ENCODE measurements around the gene ELF2. TPM values are rescaled to one million over a fixed set of nuclear protein-coding genes. Genes with fewer than 3 reads are reported as not detected.
A peak's percentile ranks its signal among the peaks of the same experiment; 100 is the strongest.
"Not testable (repeated sequence)": the region's sequence is repeated elsewhere in the genome, so short reads cannot be mapped to it uniquely, and the experiment has no call there.

Gene ELF2
- total RNA-seq, 1 donor from 2014 or later, result 103 TPM

- no peak for DNase-seq (ENCODE audit: low spot score)
These were observed 32.0 kb downstream of the ELF2 start for GRCh38 chr4:139144911-139145551.

- DNase-seq (ENCODE audit: low spot score), result no peak
These were observed 32.7 kb downstream of the ELF2 start for GRCh38 chr4:139144161-139144859.

- no peak for DNase-seq (ENCODE audit: low spot score)
These were observed 34.0 kb downstream of the ELF2 start for GRCh38 chr4:139142980-139143379.

GRCh38 chr4:139142087-139142486, 34.9 kb downstream of the ELF2 start:
- DNase-seq (ENCODE audit: low spot score), result no peak

- DNase-seq (ENCODE audit: low spot score), result no peak
These were observed 39.3 kb downstream of the ELF2 start for GRCh38 chr4:139137763-139138162.

GRCh38 chr4:139134403-139134802, 42.6 kb downstream of the ELF2 start:
- no peak for DNase-seq (ENCODE audit: low spot score)

GRCh38 chr4:139131209-139131870, 45.7 kb downstream of the ELF2 start:
- no peak for DNase-seq (ENCODE audit: low spot score)

GRCh38 chr4:139129206-139129605, 47.8 kb downstream of the ELF2 start:
- DNase-seq (ENCODE audit: low spot score), result no peak

- no peak for DNase-seq (ENCODE audit: low spot score)
These were observed 50.1 kb downstream of the ELF2 start for GRCh38 chr4:139126898-139127297.

- DNase-seq (ENCODE audit: low spot score), result no peak
These were observed 53.1 kb downstream of the ELF2 start for GRCh38 chr4:139123910-139124309.

GRCh38 chr4:139118365-139118764, 58.7 kb downstream of the ELF2 start:
- no peak for DNase-seq (ENCODE audit: low spot score)

GRCh38 chr4:139115226-139115625, 61.8 kb downstream of the ELF2 start:
- no peak for DNase-seq (ENCODE audit: low spot score)

- DNase-seq (ENCODE audit: low spot score), result not testable (repeated sequence)
These were observed 62.2 kb downstream of the ELF2 start for GRCh38 chr4:139114795-139115194.

GRCh38 chr4:139112650-139113049, 64.4 kb downstream of the ELF2 start:
- DNase-seq (ENCODE audit: low spot score), result no peak

GRCh38 chr4:139108567-139109128, 68.4 kb downstream of the ELF2 start:
- DNase-seq (ENCODE audit: low spot score), result no peak

- DNase-seq (ENCODE audit: low spot score), result peak; percentile 88
These were observed 77.5 kb downstream of the ELF2 start for GRCh38 chr4:139099366-139099982.

- no peak for DNase-seq (ENCODE audit: low spot score)
These were observed 84.7 kb downstream of the ELF2 start for GRCh38 chr4:139092271-139092670.

GRCh38 chr4:139085141-139085540, 91.9 kb downstream of the ELF2 start:
- no peak for DNase-seq (ENCODE audit: low spot score)

- DNase-seq (ENCODE audit: low spot score), result no peak
These were observed 92.3 kb downstream of the ELF2 start for GRCh38 chr4:139084804-139085093.

- peak; percentile 94 for DNase-seq (ENCODE audit: low spot score)
These were observed 92.8 kb downstream of the ELF2 start for GRCh38 chr4:139083956-139084803.

- peak; percentile 75 for DNase-seq (ENCODE audit: low spot score)
These were observed 93.4 kb downstream of the ELF2 start for GRCh38 chr4:139083607-139083955.

Measured in umbilical cord (tissue), 2 donors.